Muscle layer of duodenum (tissue), 2 donors: ENCODE measurements around the gene CGB3.
"Not testable (repeated sequence)": the region's sequence is repeated elsewhere in the genome, so short reads cannot be mapped to it uniquely, and the experiment has no call there.

Experiments
- H3K27ac ChIP-seq: one replicate; pipeline ENCODE4 v1.7.0; 2013; ENCODE audit warnings: mild to moderate bottlenecking, low read length
- H3K27me3 ChIP-seq: one replicate; pipeline ENCODE4 v1.7.0; 2013; ENCODE audit warnings: low read depth, mild to moderate bottlenecking, control low read depth, low read length
- H3K36me3 ChIP-seq, 2 donors: one replicate each; pipeline ENCODE4 v1.7.0; 2013; ENCODE audit warnings: low read length in 2 of 2, control low read depth in 1 of 2, mild to moderate bottlenecking in 1 of 2; ENCODE audit not compliant: insufficient read depth in 2 of 2, control insufficient read depth in 1 of 2
- H3K4me1 ChIP-seq, 2 donors: one replicate each; pipeline ENCODE4 v1.7.0; 2013; ENCODE audit warnings: low read length in 2 of 2, mild to moderate bottlenecking in 2 of 2, control low read depth in 1 of 2, moderate library complexity in 1 of 2; ENCODE audit not compliant: insufficient read depth in 2 of 2, control insufficient read depth in 1 of 2
- H3K4me3 ChIP-seq, 2 donors: one replicate each; pipeline ENCODE4 v1.7.0; 2013; ENCODE audit warnings: low read length in 2 of 2, low read depth in 1 of 2, mild to moderate bottlenecking in 1 of 2
- H3K9me3 ChIP-seq, 2 donors: one replicate each; pipeline ENCODE4 v1.7.0; 2013; ENCODE audit warnings: low read length in 2 of 2, control low read depth in 1 of 2, mild to moderate bottlenecking in 1 of 2; ENCODE audit not compliant: control insufficient read depth in 1 of 2
- donor health status: healthy.

Gene CGB3

DNA sequence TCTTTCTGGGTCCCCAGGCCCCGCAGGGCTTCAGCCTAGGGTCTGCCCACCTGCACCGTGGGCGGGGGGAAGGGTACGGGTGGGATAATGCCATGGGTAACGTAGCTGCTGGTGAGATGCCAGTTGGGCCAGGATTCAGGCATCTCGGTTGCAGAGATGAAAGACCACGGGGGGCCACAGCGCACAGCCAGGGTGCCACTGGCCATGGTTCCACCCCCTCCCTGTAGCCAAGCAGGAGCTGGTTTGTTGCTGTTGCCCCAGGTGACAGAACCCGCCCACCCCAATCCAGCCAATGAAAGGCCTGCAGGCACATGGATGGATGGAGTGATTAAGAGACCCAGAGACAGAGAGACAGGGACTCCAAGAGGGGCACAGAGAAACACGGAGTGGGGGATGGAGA lies 34.4 kb upstream of the CGB3 start:
- no peak overlapping the region for H3K4me3 ChIP-seq
- H3K27me3 ChIP-seq: peaks cover 11% of the 10 kb centered on the region
- no peaks in the 10 kb centered on the region for H3K9me3 ChIP-seq
- H3K36me3 ChIP-seq: no peaks in the 10 kb centered on the region
- H3K27ac ChIP-seq: no peak overlapping the region
- H3K4me1 ChIP-seq: peaks cover 0 to 21% of the 10 kb centered on the region in 2 donors

DNA sequence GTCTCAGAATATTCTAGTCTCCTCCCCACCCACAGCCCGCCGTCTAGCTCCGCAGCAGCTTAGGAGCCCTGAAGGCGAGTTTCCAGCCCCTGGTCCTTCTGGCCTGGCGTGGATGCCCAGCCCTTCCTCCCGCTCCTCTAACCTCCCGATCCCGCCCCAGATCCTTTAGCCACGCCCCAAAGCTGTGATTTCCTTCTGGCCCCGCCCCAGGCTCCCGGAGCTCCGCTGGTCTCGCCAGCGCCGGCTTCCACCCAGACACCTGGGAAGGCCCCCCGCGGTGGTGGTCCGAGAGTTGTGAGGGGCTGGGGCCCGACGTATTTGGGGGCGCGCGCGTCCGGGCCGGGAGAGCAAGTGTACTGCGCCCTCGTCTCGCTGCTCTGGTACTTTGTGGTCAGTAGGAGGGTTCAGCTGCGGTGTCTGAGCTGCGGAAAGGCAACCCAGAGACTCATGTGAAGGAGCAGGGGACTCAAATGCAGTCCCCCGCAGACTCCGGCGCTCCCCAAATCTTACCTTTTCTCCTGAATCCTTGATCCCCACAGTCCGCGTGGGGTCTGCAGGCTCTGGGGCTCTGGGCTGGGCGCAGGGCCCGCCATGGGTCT lies 33.6 kb upstream of the CGB3 start, which contains the start of gene CGB7:
Gene CGB7, minus strand, starts transcription at position 114 of the 599 bp plus-strand sequence. CDS start 2,374 bp downstream, outside the sequence.
- Histone ChIP-seq H3K9me3 (no peaks in the 10 kb centered on the region), H3K4me1 (peaks cover 0 to 21% of the 10 kb centered on the region in 2 donors), H3K27ac (no peak within 1 kb of the TSS), H3K36me3 (no peaks in the 10 kb centered on the region), H3K4me3 (peak within 1 kb of the TSS; percentile 42 to 75), H3K27me3 (peaks cover 11% of the 10 kb centered on the region)

- H3K36me3 ChIP-seq, H3K27ac ChIP-seq, H3K9me3 ChIP-seq: not testable (repeated sequence)
- Histone ChIP-seq H3K4me1 (peaks cover 0 to 21% of the 10 kb centered on the region in 2 donors), H3K27me3 (peaks cover 11% of the 10 kb centered on the region), H3K4me3 (peak overlapping the region; percentile 42 to 75)
These were observed 32.9 kb upstream of the CGB3 start for GRCh38 chr19:49056902-49057596.

DNA sequence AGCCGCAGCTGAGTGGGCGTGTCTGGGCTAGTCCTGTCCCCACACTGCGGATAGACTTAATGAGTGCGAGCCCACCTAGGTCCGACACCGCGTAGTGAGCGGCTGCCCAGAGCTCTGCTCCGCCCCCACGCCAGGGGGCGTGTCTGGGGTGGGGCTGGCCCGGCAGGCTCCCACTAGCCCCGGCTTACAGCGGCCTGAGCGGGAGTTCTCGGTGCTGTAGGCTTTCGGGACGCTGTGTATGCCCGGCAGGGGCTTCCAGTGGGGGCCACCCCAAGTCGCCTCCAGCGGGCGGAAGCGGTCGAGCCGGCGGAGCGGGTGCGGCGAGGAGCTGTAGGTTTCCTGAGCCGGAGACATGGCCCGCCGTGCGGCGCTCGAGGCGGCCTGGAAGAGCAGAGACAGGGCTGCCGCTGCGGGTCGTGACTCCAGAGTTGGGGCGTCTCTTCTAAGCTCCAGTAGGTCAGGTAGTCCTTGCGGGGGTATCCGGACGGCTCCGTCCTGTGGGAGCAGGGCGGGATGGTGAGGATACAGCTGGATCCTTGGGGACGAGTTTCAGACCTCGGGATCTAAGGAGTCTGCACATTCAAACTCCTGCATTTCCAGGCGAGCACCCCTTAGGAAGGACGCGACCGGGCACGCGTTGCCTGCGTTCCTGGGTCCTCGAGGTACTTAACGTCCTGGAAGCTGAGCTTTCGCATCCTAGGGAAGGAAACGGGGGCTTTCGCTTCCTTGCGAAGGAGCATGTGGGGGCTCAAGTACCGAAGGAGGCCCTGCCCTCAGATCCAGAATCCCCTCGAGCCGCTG lies 32.2 kb upstream of the CGB3 start:
- peak overlapping the region; percentile 42 to 75 for H3K4me3 ChIP-seq
- no peaks in the 10 kb centered on the region for H3K9me3 ChIP-seq
- peaks cover 0 to 21% of the 10 kb centered on the region in 2 donors for H3K4me1 ChIP-seq
- no peaks in the 10 kb centered on the region for H3K36me3 ChIP-seq
- no peak overlapping the region for H3K27ac ChIP-seq
- peaks cover 11% of the 10 kb centered on the region for H3K27me3 ChIP-seq

- H3K27ac ChIP-seq, H3K4me1 ChIP-seq, H3K27me3 ChIP-seq, H3K4me3 ChIP-seq, H3K36me3 ChIP-seq, H3K9me3 ChIP-seq: not testable (repeated sequence)
These were observed 26.4 kb upstream of the CGB3 start for GRCh38 chr19:49050376-49051033.

DNA sequence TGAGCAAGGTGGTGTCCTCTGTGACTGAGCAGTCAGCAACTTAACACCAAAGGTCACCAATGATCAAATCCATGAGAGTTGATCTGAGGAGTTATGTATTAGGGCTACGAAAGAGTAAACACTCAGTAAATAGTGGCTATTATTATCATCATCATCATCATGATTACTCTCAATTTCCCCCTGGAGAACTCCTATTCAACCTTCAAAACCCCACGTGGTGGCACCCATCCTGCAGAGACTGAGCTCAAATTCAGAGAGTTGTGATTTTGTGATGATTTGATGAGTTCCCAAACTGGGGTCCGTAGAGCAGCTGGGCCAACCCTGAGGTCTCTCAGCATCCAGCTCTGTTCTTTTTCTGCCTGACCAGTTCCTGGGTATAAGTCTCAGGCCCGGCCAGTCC lies 25.7 kb upstream of the CGB3 start:
- not testable (repeated sequence) for H3K4me1 ChIP-seq, H3K27me3 ChIP-seq, H3K27ac ChIP-seq, H3K9me3 ChIP-seq, H3K4me3 ChIP-seq, H3K36me3 ChIP-seq

- H3K4me1 ChIP-seq, H3K4me3 ChIP-seq, H3K9me3 ChIP-seq, H3K27ac ChIP-seq, H3K36me3 ChIP-seq, H3K27me3 ChIP-seq: not testable (repeated sequence)
These were observed 24.9 kb upstream of the CGB3 start, which contains the start of gene CGB8 for GRCh38 chr19:49049011-49049410. Gene CGB8, minus strand, starts transcription at chr19:49049111. Its CDS starts 372 bp downstream, at chr19:49048739.

DNA sequence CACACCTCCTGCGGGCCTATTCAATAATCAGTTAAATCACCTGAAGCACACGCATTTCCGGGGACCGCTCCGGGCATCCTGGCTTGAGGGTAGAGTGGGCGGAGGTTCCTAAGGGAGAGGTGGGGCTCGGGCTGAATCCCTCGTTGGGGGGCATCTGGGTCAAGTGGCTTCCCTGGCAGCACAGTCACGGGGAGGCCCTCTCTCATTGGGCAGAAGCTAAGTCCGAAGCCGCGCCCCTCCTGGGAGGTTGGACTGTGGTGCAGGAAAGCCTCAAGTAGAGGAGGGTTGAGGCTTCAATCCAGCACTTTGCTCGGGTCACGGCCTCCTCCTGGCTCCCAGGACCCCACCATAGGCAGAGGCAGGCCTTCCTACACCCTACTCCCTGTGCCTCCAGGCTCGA lies 19.4 kb upstream of the CGB3 start, which contains the start of gene CGB5:
Gene CGB5, plus strand, starts transcription at position 301 of the 400 bp plus-strand sequence. CDS start 362 bp downstream, outside the sequence.
- not testable (repeated sequence) for H3K36me3 ChIP-seq, H3K9me3 ChIP-seq, H3K27ac ChIP-seq, H3K4me3 ChIP-seq, H3K4me1 ChIP-seq, H3K27me3 ChIP-seq

DNA sequence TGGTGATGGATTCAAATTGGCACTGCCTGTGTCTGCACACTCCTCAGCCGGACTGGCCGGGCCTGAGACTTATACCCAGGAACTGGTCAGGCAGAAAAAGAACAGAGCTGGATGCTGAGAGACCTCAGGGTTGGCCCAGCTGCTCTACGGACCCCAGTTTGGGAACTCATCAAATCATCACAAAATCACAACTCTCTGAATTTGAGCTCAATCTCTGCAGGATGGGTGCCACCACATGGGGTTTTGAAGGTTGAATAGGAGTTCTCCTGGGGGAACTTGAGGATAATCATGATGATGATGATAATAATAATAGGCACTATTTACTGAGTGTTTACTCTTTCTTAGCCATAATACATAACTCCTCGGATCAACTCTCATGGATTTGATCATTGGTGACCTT lies 18.5 kb upstream of the CGB3 start:
- not testable (repeated sequence) for H3K36me3 ChIP-seq, H3K27ac ChIP-seq, H3K27me3 ChIP-seq, H3K9me3 ChIP-seq, H3K4me3 ChIP-seq, H3K4me1 ChIP-seq

GRCh38 chr19:49042177-49042576 lies 18.0 kb upstream of the CGB3 start:
- H3K27me3 ChIP-seq: no peaks in the 10 kb centered on the region
- H3K4me1 ChIP-seq: no peaks in the 10 kb centered on the region
- no peaks in the 10 kb centered on the region for H3K9me3 ChIP-seq
- no peaks in the 10 kb centered on the region for H3K36me3 ChIP-seq
- no peak overlapping the region for H3K27ac ChIP-seq
- H3K4me3 ChIP-seq: no peak overlapping the region

DNA sequence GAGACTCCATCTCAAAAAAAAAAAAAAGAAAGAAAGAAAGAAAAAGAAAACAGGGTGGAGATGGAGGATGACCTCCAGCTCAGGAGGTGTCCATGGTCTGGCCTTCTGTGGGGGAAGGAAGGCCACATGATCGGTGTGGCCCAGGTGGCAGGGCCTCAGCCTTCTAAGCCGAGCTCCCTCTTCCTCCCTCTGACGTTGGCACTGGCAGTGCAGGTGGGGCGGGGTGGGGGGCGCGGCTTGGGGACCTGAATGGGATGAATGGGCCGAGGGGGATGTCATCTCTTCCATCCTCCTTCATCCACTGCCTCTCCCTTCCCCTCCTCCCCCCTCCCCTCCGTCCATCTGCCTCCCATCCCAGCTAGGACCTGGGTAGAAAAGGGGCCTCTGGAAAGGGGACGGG lies 15.6 kb upstream of the CGB3 start:
- not testable (repeated sequence) for H3K36me3 ChIP-seq, H3K27me3 ChIP-seq, H3K27ac ChIP-seq, H3K4me1 ChIP-seq, H3K4me3 ChIP-seq, H3K9me3 ChIP-seq
